Glomerular endothelial cell (primary cell): ENCODE data around the gene DOHH. TPM values are rescaled to one million over a fixed set of nuclear protein-coding genes. Genes with fewer than 3 reads are reported as not detected.

Source experiments
- DNase-seq: peaks from one replicate; pipeline ENCODE4 v3.0.0-alpha.2; 2011; ENCODE audit warnings: low read depth, low spot score; ENCODE audit errors: extremely low read depth
- total RNA-seq: library from RNA; depleted of rRNA; stranded (reverse); fragments of >200 nt; gene quantifications from 2 replicates; pipeline ENCODE4 v1.2.3, GENCODE V29; 2015

DOHH gene
- total RNA-seq, 1 donor from 2014 or later = 28.7 TPM

DNA sequence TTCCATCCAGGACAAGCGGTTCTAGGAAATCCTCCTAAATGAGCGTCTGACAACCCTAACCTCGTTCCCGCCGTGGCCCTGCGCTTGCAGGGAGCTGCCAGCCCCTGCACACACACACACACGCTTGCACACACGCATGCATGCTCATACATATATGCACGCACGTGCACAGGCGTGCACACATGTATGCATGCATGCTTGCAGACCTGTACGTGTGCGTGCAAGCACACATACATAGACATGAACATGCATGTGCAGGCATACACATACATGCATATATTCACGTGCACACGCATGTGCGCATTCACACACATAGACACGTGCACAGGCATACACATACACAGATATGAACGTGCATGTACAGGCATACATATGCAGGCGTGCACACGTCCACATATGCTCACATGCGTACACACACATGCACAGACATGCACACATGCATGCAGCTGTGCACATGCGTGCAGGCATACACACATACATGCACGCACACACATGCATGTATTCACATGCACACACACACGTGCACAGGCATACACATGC lies 55.7 kb downstream of the DOHH start:
- no peak for DNase-seq

- DNase-seq = no peak
Observed at GRCh38 chr19:3443840-3444694, 56.4 kb downstream of the DOHH start.

DNA sequence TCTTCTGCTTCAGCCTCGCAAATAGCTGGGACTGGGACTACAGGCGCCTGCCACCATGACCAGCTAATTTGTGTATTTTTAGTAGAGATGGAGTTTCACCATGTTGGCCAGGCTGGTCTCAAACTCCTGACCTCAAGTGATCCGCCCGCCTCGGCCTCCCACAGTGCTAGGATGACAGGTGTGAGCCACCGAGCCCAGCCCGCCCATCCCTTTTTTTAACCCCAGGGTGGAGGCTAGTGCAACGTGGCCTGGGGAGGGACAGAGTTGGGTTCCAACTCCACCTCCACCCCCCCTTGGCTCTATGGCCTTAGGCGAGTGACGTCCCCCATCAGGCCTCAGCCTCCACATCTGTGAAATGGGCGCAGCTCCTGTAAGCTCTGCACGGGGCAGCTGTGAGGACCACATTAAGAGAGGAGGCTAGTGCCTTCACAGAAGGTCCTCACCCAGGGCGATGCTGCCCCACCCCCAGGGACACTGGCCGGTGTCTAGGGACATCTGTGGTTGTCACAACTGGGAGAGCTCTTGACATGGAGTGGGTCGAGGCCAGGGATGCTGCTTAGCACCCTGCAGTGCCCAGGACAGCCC lies 57.9 kb downstream of the DOHH start:
- DNase-seq = no peak

DNA sequence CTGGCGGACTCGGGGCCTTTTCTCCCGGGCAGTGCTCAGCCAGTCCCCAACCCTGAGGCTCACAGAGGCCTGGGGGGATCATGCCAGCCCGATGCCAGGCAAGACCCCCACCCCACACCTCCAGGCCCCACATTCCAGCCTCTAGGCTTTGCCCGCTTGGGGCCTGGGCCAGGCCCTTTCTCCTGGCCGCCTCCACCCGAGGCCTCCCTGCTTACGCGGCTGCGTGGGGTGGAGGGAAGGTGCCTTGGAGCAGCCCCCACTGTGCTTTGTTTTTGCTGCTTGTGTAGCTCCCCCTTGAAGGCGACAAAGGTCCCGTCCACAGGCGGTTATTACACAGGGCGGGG lies 58.5 kb downstream of the DOHH start:
- DNase-seq = no peak

GRCh38 chr19:3441089-3441985 lies 59.1 kb downstream of the DOHH start:
- no peak for DNase-seq

Other genes starting within 250 kb of the DOHH start
- 36.3 and 48.8 TPM in 2 replicates for gene NFIC, start 134.1 kb downstream of the DOHH start, total RNA-seq
- not detected in 2 replicates for gene SMIM24, start 20.1 kb downstream of the DOHH start, total RNA-seq
- gene SMIM44, start 17.2 kb downstream of the DOHH start, total RNA-seq = not detected in 2 replicates
- 32.8 and 43.9 TPM in 2 replicates for gene FZR1, start 5.6 kb upstream of the DOHH start, total RNA-seq
- not detected in 2 replicates for gene TEKTIP1, start 38.5 kb upstream of the DOHH start, total RNA-seq
- 107 and 138 TPM in 2 replicates for gene MFSD12, start 56.9 kb upstream of the DOHH start, total RNA-seq
- 121 and 129 TPM in 2 replicates for gene HMG20B, start 72.3 kb upstream of the DOHH start, total RNA-seq
- gene GIPC3, start 84.8 kb upstream of the DOHH start, total RNA-seq = 3.2 and 6.1 TPM in 2 replicates
- 1.9 and 2.7 TPM in 2 replicates for gene TBXA2R, start 106.2 kb upstream of the DOHH start, total RNA-seq
- 36.6 and 38.4 TPM in 2 replicates for gene CACTIN, start 126.1 kb upstream of the DOHH start, total RNA-seq
- 69.8 and 110 TPM in 2 replicates for gene PIP5K1C, start 199.8 kb upstream of the DOHH start, total RNA-seq
- not detected in 2 replicates for gene TJP3, start 207.7 kb upstream of the DOHH start, total RNA-seq